Body of pancreas (tissue), 4 donors: ENCODE results near the gene UBR1. TPM values are rescaled to one million over a fixed set of nuclear protein-coding genes. Genes with fewer than 3 reads are reported as not detected.
"Not testable (repeated sequence)": the region's sequence is repeated elsewhere in the genome, so short reads cannot be mapped to it uniquely, and the experiment has no call there.

ENCODE experiments used
- ATAC-seq: fragments of 150-250 bp; one replicate; pipeline ENCODE4 v1.9.1; 2016
- DNase-seq, 4 donors: peaks; one replicate each; pipeline ENCODE4 v3.0.0-alpha.2; 2019
- H3K27ac ChIP-seq, 4 donors: fragments of 200-600 bp; sonication (generic); 1 replicate in 3 of 4; 2 replicates in 1 of 4; pipeline versions ENCODE4 v1.5.1 to v1.6.1; 2016 to 2019; ENCODE audit warnings: mild to moderate bottlenecking in 1 of 4, mixed read lengths in 1 of 4, moderate library complexity in 1 of 4
- H3K27me3 ChIP-seq, 2 donors: fragments of 200-600 bp; sonication (generic); one replicate each; pipeline ENCODE4 v1.6.0; 2016; ENCODE audit warnings: mild to moderate bottlenecking in 1 of 2
- H3K36me3 ChIP-seq, 2 donors: fragments of 200-600 bp; sonication (generic); replicated peaks in 1 of 2; 2 replicates each; pipeline ENCODE4 v1.5.1; 2016; ENCODE audit warnings: low read depth in 2 of 2; ENCODE audit not compliant: insufficient read depth in 1 of 2
- H3K4me1 ChIP-seq: fragments of 200-600 bp; sonication (generic); one replicate; pipeline ENCODE4 v1.6.0; 2016
- H3K4me3 ChIP-seq, 2 donors: fragments of 200-600 bp; sonication (generic); 1 replicate in 1 of 2; 2 replicates in 1 of 2; pipeline ENCODE4 v1.5.1; 2016 to 2019
- H3K9me3 ChIP-seq, 3 donors: fragments of 200-600 bp; sonication (generic); 1 replicate in 2 of 3; 2 replicates in 1 of 3; pipeline ENCODE4 v1.5.1; 2016
- POLR2A ChIP-seq, 3 donors: fragments of 450-650 bp; IDR thresholded peaks; one replicate each; pipeline ENCODE4 v1.6.1; 2016; ENCODE audit warnings: antibody characterized with exemption in 3 of 3, mild to moderate bottlenecking in 2 of 3
- WGBS, 2 donors: methylation state at CpG; one replicate each; pipeline ENCODE4 v1.1.5; 2017; 5-methylcytosine and 5-hydroxymethylcytosine counted together
- intact Hi-C: fragments of 100-400 bp; cut with DNase I; formaldehyde crosslinking; loops from one replicate; pipeline ENCODE4 v1.15.1; 2023
- total RNA-seq, 2 donors: library from RNA; depleted of rRNA; stranded (reverse); fragments of >200 nt; gene quantifications; one replicate each; pipeline ENCODE4 v1.1.0, GENCODE V29; 2016
- TF ChIP-seq, protein P1 (sequence below), 7 experiments: fragments of 450-650 bp in 4 of 7; fragments of 200-600 bp in 3 of 7; sonication (generic) in 3 of 7; IDR thresholded peaks; one replicate each; pipeline ENCODE4 v1.5.1; 2016 to 2019; ENCODE audit warnings: antibody characterized with exemption in 7 of 7

UBR1 gene
- total RNA-seq, 2 donors from 2014 or later = 18.5 to 29.3 TPM

DNA sequence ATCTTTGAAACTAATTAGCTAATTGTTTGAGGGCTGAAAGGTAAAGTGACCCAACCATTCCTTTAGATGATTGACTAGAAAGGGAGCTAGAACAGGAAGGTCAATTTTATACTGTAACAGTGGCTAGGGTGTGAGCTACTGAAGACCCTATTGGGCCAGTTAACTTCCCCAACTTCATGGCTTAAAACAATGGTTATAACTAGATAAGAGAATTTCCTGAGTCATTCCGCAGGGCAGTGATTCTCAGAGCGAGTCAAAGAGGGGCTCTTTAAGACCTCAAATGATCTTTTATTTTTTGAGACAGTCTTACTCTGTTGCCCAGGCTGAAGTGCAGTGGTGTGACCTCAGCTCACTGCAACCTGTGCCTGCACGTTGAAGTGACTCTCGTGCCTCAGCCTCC lies 151.5 kb downstream of the UBR1 start:
- H3K4me1 ChIP-seq = no peaks in the 10 kb centered on the region
- no peaks in the 10 kb centered on the region for H3K9me3 ChIP-seq
- H3K27me3 ChIP-seq = no peaks in the 10 kb centered on the region
- TF ChIP-seq, protein P1, sequence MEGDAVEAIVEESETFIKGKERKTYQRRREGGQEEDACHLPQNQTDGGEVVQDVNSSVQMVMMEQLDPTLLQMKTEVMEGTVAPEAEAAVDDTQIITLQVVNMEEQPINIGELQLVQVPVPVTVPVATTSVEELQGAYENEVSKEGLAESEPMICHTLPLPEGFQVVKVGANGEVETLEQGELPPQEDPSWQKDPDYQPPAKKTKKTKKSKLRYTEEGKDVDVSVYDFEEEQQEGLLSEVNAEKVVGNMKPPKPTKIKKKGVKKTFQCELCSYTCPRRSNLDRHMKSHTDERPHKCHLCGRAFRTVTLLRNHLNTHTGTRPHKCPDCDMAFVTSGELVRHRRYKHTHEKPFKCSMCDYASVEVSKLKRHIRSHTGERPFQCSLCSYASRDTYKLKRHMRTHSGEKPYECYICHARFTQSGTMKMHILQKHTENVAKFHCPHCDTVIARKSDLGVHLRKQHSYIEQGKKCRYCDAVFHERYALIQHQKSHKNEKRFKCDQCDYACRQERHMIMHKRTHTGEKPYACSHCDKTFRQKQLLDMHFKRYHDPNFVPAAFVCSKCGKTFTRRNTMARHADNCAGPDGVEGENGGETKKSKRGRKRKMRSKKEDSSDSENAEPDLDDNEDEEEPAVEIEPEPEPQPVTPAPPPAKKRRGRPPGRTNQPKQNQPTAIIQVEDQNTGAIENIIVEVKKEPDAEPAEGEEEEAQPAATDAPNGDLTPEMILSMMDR (IDR thresholded peaks at IDR 0.05) = no peak
- no peak for TF ChIP-seq POLR2A (IDR thresholded peaks at IDR 0.05)
- intact Hi-C loops = no loop called here
- peaks cover 8 to 25% of the 10 kb centered on the region in 2 donors for H3K36me3 ChIP-seq
- H3K4me3 ChIP-seq = no peak overlapping the region
- WGBS, 2 donors = 87 to 100% methylated on average over 4 of the region's 4 CpGs
- DNase-seq (no peak), ATAC-seq (no peak)
- H3K27ac ChIP-seq = no peak overlapping the region

DNA sequence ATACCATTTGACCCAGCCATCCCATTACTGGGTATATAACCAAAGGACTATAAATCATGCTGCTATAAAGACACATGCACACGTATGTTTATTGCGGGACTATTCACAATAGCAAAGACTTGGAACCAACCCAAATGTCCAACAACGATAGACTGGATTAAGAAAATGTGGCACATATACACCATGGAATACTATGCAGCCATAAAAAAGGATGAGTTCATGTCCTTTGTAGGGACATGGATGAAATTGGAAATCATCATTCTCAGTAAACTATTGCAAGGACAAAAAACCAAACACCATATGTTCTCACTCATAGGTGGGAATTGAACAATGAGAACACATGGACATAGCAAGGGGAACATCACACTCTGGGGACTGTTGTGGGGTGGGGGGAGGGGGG lies 156.9 kb downstream of the UBR1 start:
- intact Hi-C loops, H3K4me3 ChIP-seq, ATAC-seq, H3K9me3 ChIP-seq, H3K27ac ChIP-seq, H3K4me1 ChIP-seq, H3K27me3 ChIP-seq, DNase-seq: not testable (repeated sequence)
- H3K36me3 ChIP-seq = peaks cover 8 to 20% of the 10 kb centered on the region in 2 donors
- 91 to 92% methylated on average over 3 of the region's 3 CpGs for WGBS, 2 donors

DNA sequence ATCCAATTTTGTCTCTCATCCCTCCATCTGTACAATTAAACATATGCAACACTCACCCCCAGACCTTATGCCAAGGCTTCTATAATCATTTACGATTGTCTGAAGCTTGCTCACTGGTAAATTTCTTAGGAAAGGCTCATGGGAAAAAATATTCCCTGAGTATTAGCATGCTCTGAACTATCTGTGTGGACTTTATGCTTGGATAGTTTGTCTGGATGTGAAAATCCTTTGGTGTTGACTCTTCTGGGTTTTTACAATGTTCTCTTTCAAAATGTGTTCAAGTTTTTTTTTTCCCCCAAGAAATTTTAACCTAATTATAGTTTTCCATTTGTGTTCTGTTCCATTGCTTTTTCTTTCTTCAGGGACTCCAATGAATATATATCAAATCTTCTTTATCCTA lies 165.3 kb downstream of the UBR1 start:
- Histone ChIP-seq H3K27me3 (no peaks in the 10 kb centered on the region), H3K4me3 (no peak overlapping the region), H3K4me1 (no peaks in the 10 kb centered on the region), H3K27ac (no peak overlapping the region), H3K36me3 (peaks cover 0 to 8% of the 10 kb centered on the region in 2 donors), H3K9me3 (no peaks in the 10 kb centered on the region)
- no peak for ATAC-seq
- intact Hi-C loops = no loop called here
- WGBS, 2 donors = 71% methylated on average over 1 of the region's 1 CpG
- DNase-seq = no peak
- TF ChIP-seq POLR2A (IDR thresholded peaks at IDR 0.05) = no peak
- TF ChIP-seq, protein P1 (IDR thresholded peaks at IDR 0.05) = no peak

DNA sequence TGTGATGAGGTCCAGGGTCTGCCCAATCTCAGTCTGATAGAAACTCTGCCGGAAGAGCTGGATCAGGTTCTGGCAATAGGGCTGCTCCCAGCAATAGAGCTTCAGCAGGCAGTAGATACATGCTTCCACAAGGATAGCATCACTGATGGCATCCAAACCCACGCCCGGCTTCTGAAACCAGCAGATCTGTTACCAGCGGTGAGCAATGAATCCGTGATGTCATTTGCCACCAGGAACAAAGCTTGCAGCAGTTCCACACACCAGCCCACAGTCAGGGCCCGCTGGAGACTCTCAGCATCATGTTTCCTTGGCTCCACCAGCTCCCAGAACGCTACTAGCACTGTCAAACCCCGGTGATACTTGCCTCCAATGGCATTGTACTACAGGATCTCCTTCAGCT lies 166.0 kb downstream of the UBR1 start:
- 83 to 90% methylated on average over 7 to 8 of the region's 8 CpGs for WGBS, 2 donors
- Histone ChIP-seq H3K27me3 (no peaks in the 10 kb centered on the region), H3K4me1 (no peaks in the 10 kb centered on the region), H3K27ac (no peak overlapping the region), H3K9me3 (no peaks in the 10 kb centered on the region), H3K4me3 (no peak overlapping the region), H3K36me3 (peaks cover 0 to 5% of the 10 kb centered on the region in 2 donors)
- no peak for TF ChIP-seq POLR2A (IDR thresholded peaks at IDR 0.05)
- TF ChIP-seq, protein P1 (IDR thresholded peaks at IDR 0.05) = no peak
- intact Hi-C loops = no loop called here
- DNase-seq (no peak), ATAC-seq (no peak)

DNA sequence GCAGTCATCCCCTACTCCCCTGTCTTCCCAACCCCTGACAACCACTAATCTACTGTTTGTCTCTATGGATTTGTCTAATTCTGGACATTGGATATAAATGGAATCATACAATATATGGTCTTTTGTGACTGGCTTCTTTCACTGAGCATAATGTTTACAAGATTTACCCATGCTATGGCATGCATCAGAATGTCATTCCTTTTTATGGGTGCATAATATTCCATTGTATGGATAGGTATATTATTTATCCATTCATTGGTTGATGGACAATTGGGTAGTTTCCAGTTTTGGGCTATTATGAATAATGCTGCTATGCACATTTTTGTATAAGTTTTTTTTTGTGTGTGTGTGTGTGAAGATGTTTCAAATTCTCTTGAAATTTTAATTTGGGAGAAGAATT lies 168.7 kb downstream of the UBR1 start:
- no peaks in the 10 kb centered on the region for H3K36me3 ChIP-seq
- no peaks in the 10 kb centered on the region for H3K4me1 ChIP-seq
- DNase-seq = no peak
- ATAC-seq = no peak
- H3K27me3 ChIP-seq = no peaks in the 10 kb centered on the region
- intact Hi-C loops = no loop called here
- no peak overlapping the region for H3K27ac ChIP-seq
- no peak overlapping the region for H3K4me3 ChIP-seq
- TF ChIP-seq, protein P1 (IDR thresholded peaks at IDR 0.05) = no peak
- no peak for TF ChIP-seq POLR2A (IDR thresholded peaks at IDR 0.05)
- H3K9me3 ChIP-seq = no peaks in the 10 kb centered on the region
